Stimulated activated effector memory CD8-positive, alpha-beta T cell treated with anti-CD3 and anti-CD28 coated beads, Interleukin-12 subunit alpha, Interleukin-12 subunit beta, amount 100 ng/mL, for 72 hours (primary cell): ENCODE results near the gene NUDT17.

ENCODE experiments used
- ATAC-seq: fragments of 150-1000 bp; cut with Tn5 transposase; 2 replicates; pipeline ENCODE4 v1.10.0; 2021
- DNase-seq, 2 donors: peaks; one replicate each; pipeline ENCODE4 v3.0.0; 2021 to 2022; ENCODE audit warnings: low spot score in 2 of 2
- H3K27ac Mint-ChIP-seq: one replicate; pipeline ENCODE4 v1.8.0; 2022; ENCODE audit warnings: mild to moderate bottlenecking, mixed read lengths
- H3K36me3 Mint-ChIP-seq: one replicate; pipeline ENCODE4 v1.8.0; 2022; ENCODE audit warnings: mild to moderate bottlenecking, mixed read lengths
- H3K4me1 Mint-ChIP-seq: one replicate; pipeline ENCODE4 v1.8.0; 2022; ENCODE audit warnings: mixed read lengths
- H3K4me3 Mint-ChIP-seq: one replicate; pipeline ENCODE4 v1.8.0; 2022; ENCODE audit warnings: mild to moderate bottlenecking, mixed read lengths
- H3K9me3 Mint-ChIP-seq: one replicate; pipeline ENCODE4 v1.8.0; 2022; ENCODE audit warnings: mixed read lengths

Gene NUDT17

DNA sequence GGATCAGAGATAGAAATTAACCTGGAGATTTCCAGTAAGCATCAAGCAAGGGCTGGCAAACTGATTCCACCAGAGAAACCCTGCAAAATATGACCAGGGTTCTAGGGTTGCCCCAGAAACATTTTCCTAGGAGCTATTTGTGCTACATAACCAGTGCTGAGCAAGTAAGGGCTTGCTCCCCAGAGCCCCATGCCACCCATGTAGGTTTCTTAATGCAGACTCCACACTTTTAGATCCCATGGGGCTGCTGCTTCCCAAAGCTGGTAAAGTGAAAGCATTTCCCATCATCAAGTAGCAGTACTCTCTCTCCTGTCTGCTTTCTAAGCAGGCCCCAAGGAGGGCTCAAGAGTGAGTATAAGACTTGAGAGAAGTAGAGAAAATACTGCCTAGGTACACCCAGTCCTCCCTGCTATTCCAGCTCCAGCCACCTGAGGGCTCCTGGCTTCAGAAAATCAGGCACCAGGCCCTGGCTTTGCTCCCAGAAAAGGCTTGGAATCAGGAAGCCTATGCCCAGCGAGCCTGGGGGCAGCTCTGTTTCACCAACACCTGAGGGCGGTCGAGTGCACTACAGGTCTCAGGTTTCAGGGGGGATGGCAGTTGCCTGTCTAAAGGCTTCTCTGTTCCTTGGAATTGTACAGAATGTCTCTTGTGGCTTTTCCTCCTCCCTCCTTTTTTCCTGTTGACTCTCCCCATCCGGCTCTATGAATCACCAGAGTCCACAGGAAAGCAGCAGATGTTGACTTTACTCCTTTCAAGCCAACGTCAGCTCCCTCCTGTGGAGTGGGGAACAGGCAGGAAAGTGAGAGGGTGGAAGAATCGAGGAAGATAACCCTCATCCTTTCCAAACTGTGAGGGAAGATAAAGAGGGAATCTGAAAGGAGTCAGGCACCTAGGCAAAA lies 46.4 kb downstream of the NUDT17 start:
- Mint-ChIP-seq H3K9me3 (no peaks in the 10 kb centered on the region), H3K36me3 (no peaks in the 10 kb centered on the region), H3K4me1 (no peaks in the 10 kb centered on the region), H3K27ac (no peak overlapping the region), H3K4me3 (no peak overlapping the region)
- DNase-seq (peak; percentile 36 to 68), ATAC-seq (peak; percentile 74)

DNA sequence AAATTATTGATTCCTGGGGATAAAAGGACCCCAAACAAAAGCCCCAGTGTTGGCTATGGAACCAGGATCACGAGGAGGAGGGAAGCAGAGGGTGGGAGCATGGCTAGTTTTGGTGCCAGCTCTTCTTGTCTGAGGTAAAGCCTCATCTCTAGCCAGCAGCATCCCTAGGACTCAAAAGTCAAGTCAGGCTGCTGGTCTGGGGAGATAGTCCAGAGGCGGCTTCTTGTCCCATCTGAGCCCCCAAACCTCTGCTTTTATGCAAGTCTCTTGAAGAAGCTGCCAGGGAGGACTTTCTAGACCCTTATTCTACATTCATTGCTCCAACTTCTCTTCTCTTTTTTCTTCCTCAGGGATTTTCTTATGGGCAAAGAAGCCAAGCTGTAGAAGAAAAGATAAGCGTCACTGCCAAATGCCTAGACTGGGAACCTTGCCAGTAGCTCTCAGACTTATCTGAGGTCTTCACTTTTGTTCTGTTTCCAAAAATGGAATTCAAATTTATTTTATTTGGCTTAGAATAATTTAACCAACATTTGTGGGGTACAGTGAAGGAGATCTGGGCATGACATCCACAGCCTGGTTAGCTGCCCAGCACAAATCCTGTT lies 47.2 kb downstream of the NUDT17 start:
- H3K36me3 Mint-ChIP-seq, result no peaks in the 10 kb centered on the region
- no peaks in the 10 kb centered on the region for H3K9me3 Mint-ChIP-seq
- ATAC-seq, result no peak
- H3K27ac Mint-ChIP-seq, result no peak overlapping the region
- H3K4me3 Mint-ChIP-seq, result no peak overlapping the region
- DNase-seq, result no peak
- no peaks in the 10 kb centered on the region for H3K4me1 Mint-ChIP-seq

DNA sequence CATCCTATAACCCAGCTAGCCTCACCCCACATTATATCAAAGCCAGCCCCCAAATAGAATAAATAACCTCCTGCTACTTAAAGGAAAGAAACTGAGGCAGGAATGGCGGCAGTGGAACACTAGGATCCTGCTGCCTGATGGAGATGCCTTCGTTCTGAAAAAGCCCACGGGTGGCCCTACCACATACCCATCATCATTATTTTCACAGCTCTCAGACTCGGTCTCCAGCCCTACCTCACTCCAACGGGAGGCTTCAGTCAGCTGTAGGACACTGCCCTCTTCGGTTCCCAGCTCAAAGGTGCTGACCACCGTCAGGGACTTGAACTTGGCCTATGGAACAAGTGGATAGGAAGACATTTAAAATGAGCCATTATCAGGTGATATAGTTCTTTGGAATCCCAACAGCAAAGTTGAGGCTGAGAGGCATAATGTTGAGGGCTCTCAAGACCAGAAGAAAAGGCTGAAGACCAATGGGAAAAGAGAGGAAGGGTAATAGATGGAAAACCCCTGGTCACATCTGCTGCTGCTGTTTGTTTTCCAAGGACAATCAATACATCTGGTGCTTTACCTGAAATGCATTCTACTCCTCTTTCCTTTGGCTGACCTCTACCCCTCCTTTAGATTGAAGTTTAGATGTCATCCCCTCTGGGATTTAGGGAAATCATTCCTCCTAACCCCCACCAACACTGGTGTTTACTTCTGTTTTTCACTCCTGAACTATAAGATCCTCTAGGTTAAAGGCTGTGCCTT lies 48.1 kb downstream of the NUDT17 start:
- DNase-seq (no peak), ATAC-seq (no peak)
- no peak overlapping the region for H3K27ac Mint-ChIP-seq
- H3K36me3 Mint-ChIP-seq, result no peaks in the 10 kb centered on the region
- H3K9me3 Mint-ChIP-seq, result no peaks in the 10 kb centered on the region
- no peaks in the 10 kb centered on the region for H3K4me1 Mint-ChIP-seq
- no peak overlapping the region for H3K4me3 Mint-ChIP-seq

DNA sequence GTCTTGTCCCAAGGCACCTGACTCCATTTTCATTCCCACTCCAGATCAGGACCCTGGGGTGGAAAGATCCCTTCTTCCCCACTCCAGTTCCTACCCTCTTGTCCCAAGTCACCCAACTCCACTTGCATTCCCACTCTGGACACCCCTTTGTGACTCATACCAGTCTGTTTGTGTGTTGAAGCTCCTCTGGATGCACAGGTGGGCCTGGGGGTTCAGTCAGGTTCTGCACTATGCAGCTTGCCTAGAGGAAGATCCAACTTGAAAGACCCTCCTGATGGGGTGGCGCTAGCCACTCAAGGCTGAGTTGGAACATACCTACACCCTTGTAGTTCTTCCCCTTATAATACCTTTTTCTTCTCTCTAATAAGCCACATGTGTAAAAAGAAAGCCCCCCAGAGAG lies 50.0 kb downstream of the NUDT17 start:
- Mint-ChIP-seq H3K27ac (no peak overlapping the region), H3K9me3 (no peaks in the 10 kb centered on the region), H3K4me3 (no peak overlapping the region), H3K4me1 (no peaks in the 10 kb centered on the region), H3K36me3 (no peaks in the 10 kb centered on the region)
- no peak for ATAC-seq
- no peak for DNase-seq

DNA sequence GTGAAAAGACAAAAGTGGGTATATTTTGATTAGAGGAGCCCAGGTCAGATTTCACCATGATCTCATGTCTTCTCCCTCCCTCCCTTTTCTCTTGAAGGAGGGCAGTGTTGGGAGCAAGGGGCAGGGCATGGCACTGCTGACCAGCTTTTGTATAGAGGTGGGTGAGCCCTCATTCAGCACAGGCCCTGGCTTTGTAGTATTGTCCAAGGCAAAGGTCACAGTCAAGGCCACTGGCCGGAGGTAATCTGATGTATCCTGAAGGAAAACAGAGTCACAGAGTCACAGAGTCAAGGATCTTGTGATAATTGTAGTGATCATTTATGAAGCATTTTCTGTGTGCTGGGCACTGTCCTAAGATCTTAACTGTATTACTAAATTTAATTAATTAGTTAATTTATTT lies 52.5 kb downstream of the NUDT17 start:
- no peak overlapping the region for H3K4me3 Mint-ChIP-seq
- no peaks in the 10 kb centered on the region for H3K9me3 Mint-ChIP-seq
- no peak for DNase-seq
- H3K27ac Mint-ChIP-seq, result no peak overlapping the region
- ATAC-seq, result no peak
- H3K36me3 Mint-ChIP-seq, result no peaks in the 10 kb centered on the region
- no peaks in the 10 kb centered on the region for H3K4me1 Mint-ChIP-seq
